ENCODE results near the gene NAGLU.
"Not testable (repeated sequence)": the region's sequence is repeated elsewhere in the genome, so short reads cannot be mapped to it uniquely, and the experiment has no call there.

Gene NAGLU

GRCh38 chr17:42544874-42545283 is 8.8 kb downstream of the NAGLU start:
- Mint-ChIP-seq H3K27me3 (no peaks in the 10 kb centered on the region), H3K9me3 (no peaks in the 10 kb centered on the region), H3K27ac (no peak overlapping the region), H3K4me3 (no peak overlapping the region), H3K4me1 (peaks cover 6% of the 10 kb centered on the region), H3K36me3 (peaks cover 2% of the 10 kb centered on the region)
- no peak for DNase-seq (ENCODE audit: low spot score in 2 of 2)
- ATAC-seq (ENCODE audit: low read depth) = no peak

GRCh38 chr17:42545755-42546505 is 9.9 kb downstream of the NAGLU start:
- H3K27ac Mint-ChIP-seq; H3K36me3 Mint-ChIP-seq; H3K9me3 Mint-ChIP-seq; DNase-seq (ENCODE audit: low spot score in 2 of 2); ATAC-seq (ENCODE audit: low read depth); H3K4me3 Mint-ChIP-seq; H3K27me3 Mint-ChIP-seq; H3K4me1 Mint-ChIP-seq: not testable (repeated sequence)

- H3K27me3 Mint-ChIP-seq = no peaks in the 10 kb centered on the region
- H3K36me3 Mint-ChIP-seq = no peaks in the 10 kb centered on the region
- ATAC-seq (ENCODE audit: low read depth) = no peak
- peaks cover 12% of the 10 kb centered on the region for H3K4me1 Mint-ChIP-seq
- DNase-seq (ENCODE audit: low spot score in 2 of 2) = no peak
- H3K4me3 Mint-ChIP-seq = peak overlapping the region; percentile 39
- H3K27ac Mint-ChIP-seq = no peak overlapping the region
- H3K9me3 Mint-ChIP-seq = no peaks in the 10 kb centered on the region
These were observed 11.0 kb downstream of the NAGLU start for GRCh38 chr17:42547001-42547461.

GRCh38 chr17:42547698-42548069 is 11.6 kb downstream of the NAGLU start:
- DNase-seq (ENCODE audit: low spot score in 2 of 2) (no peak), ATAC-seq (ENCODE audit: low read depth) (no peak)
- peak overlapping the region; percentile 49 for H3K4me3 Mint-ChIP-seq
- H3K9me3 Mint-ChIP-seq = no peaks in the 10 kb centered on the region
- no peaks in the 10 kb centered on the region for H3K27me3 Mint-ChIP-seq
- no peak overlapping the region for H3K27ac Mint-ChIP-seq
- H3K36me3 Mint-ChIP-seq = no peaks in the 10 kb centered on the region
- H3K4me1 Mint-ChIP-seq = peaks cover 15% of the 10 kb centered on the region

GRCh38 chr17:42548070-42548837 is 12.2 kb downstream of the NAGLU start:
- Mint-ChIP-seq H3K9me3 (no peaks in the 10 kb centered on the region), H3K4me3 (peak overlapping the region; percentile 54), H3K4me1 (peaks cover 18% of the 10 kb centered on the region), H3K27me3 (no peaks in the 10 kb centered on the region), H3K27ac (no peak overlapping the region), H3K36me3 (no peaks in the 10 kb centered on the region)
- peak; percentile 94 for ATAC-seq (ENCODE audit: low read depth)
- DNase-seq (ENCODE audit: low spot score in 2 of 2) = peak; percentile 84 to 87

GRCh38 chr17:42548993-42549755 is 13.1 kb downstream of the NAGLU start:
- ATAC-seq (ENCODE audit: low read depth) (no peak), DNase-seq (ENCODE audit: low spot score in 2 of 2) (no peak)
- no peaks in the 10 kb centered on the region for H3K36me3 Mint-ChIP-seq
- H3K9me3 Mint-ChIP-seq = no peaks in the 10 kb centered on the region
- H3K27me3 Mint-ChIP-seq = no peaks in the 10 kb centered on the region
- H3K4me3 Mint-ChIP-seq = peak overlapping the region; percentile 54
- H3K4me1 Mint-ChIP-seq = peaks cover 22% of the 10 kb centered on the region
- no peak overlapping the region for H3K27ac Mint-ChIP-seq

- H3K27me3 Mint-ChIP-seq; H3K36me3 Mint-ChIP-seq; H3K9me3 Mint-ChIP-seq; ATAC-seq (ENCODE audit: low read depth); DNase-seq (ENCODE audit: low spot score in 2 of 2): not testable (repeated sequence)
- Mint-ChIP-seq H3K27ac (peak within 1 kb of the TSS; percentile 97), H3K4me3 (peak within 1 kb of the TSS; percentile 98), H3K4me1 (peaks cover 34% of the 10 kb centered on the region)
These were observed 16.7 kb downstream of the NAGLU start, which contains the start of gene HSD17B1 for GRCh38 chr17:42552736-42553135. TSS of gene HSD17B1 (plus strand) at chr17:42552923. CDS start at chr17:42552934, 11 bp downstream.

GRCh38 chr17:42553161-42553818 is 17.2 kb downstream of the NAGLU start:
- Mint-ChIP-seq H3K27me3 (no peaks in the 10 kb centered on the region), H3K9me3 (no peaks in the 10 kb centered on the region), H3K36me3 (no peaks in the 10 kb centered on the region), H3K4me3 (peak overlapping the region; percentile 98), H3K27ac (peak overlapping the region; percentile 97), H3K4me1 (peaks cover 34% of the 10 kb centered on the region)
- no peak for DNase-seq (ENCODE audit: low spot score in 2 of 2)
- no peak for ATAC-seq (ENCODE audit: low read depth)

GRCh38 chr17:42553866-42554249 is 17.8 kb downstream of the NAGLU start:
- no peaks in the 10 kb centered on the region for H3K9me3 Mint-ChIP-seq
- no peaks in the 10 kb centered on the region for H3K36me3 Mint-ChIP-seq
- peak overlapping the region; percentile 97 for H3K27ac Mint-ChIP-seq
- H3K27me3 Mint-ChIP-seq = no peaks in the 10 kb centered on the region
- no peak for DNase-seq (ENCODE audit: low spot score in 2 of 2)
- peaks cover 33% of the 10 kb centered on the region for H3K4me1 Mint-ChIP-seq
- ATAC-seq (ENCODE audit: low read depth) = peak; percentile 10
- H3K4me3 Mint-ChIP-seq = peak overlapping the region; percentile 98

GRCh38 chr17:42554250-42555121 is 18.4 kb downstream of the NAGLU start:
- Mint-ChIP-seq H3K9me3 (no peaks in the 10 kb centered on the region), H3K4me3 (peak overlapping the region; percentile 98), H3K27me3 (no peaks in the 10 kb centered on the region), H3K4me1 (peaks cover 29% of the 10 kb centered on the region), H3K27ac (peak overlapping the region; percentile 97), H3K36me3 (no peaks in the 10 kb centered on the region)
- DNase-seq (ENCODE audit: low spot score in 2 of 2) = peak; percentile 81 to 85
- ATAC-seq (ENCODE audit: low read depth) = peak; percentile 90

- H3K4me1 Mint-ChIP-seq = peaks cover 29% of the 10 kb centered on the region
- ATAC-seq (ENCODE audit: low read depth) (peak; percentile 2), DNase-seq (ENCODE audit: low spot score in 2 of 2) (no peak)
- H3K27ac Mint-ChIP-seq = peak overlapping the region; percentile 97
- H3K36me3 Mint-ChIP-seq = no peaks in the 10 kb centered on the region
- no peaks in the 10 kb centered on the region for H3K27me3 Mint-ChIP-seq
- H3K4me3 Mint-ChIP-seq = peak overlapping the region; percentile 98
- H3K9me3 Mint-ChIP-seq = no peaks in the 10 kb centered on the region
These were observed 19.1 kb downstream of the NAGLU start for GRCh38 chr17:42555122-42555622.

- DNase-seq (ENCODE audit: low spot score in 2 of 2); ATAC-seq (ENCODE audit: low read depth); H3K36me3 Mint-ChIP-seq; H3K27me3 Mint-ChIP-seq; H3K9me3 Mint-ChIP-seq; H3K4me3 Mint-ChIP-seq; H3K27ac Mint-ChIP-seq: not testable (repeated sequence)
- H3K4me1 Mint-ChIP-seq = peaks cover 26% of the 10 kb centered on the region
These were observed 20.0 kb downstream of the NAGLU start for GRCh38 chr17:42555961-42556617.
